Liver (tissue), 9 donors: ENCODE measurements around the gene RSPO4. TPM values are rescaled to one million over a fixed set of nuclear protein-coding genes. Genes with fewer than 3 reads are reported as not detected.

Source experiments
- DNase-seq: peaks from one replicate; pipeline ENCODE4 v3.0.0-alpha.2; 2017; ENCODE audit warnings: low spot score
- H3K27ac ChIP-seq, 2 donors: one replicate each; pipeline ENCODE4 v1.7.0; 2013; ENCODE audit warnings: inconsistent platforms in 2 of 2, low read length in 2 of 2, control low read depth in 1 of 2, low read depth in 1 of 2, mild to moderate bottlenecking in 1 of 2
- H3K27me3 ChIP-seq, 4 donors: one replicate each; pipeline versions ENCODE4 v1.6.1 to v1.7.0; 2013; ENCODE audit warnings: low read length in 3 of 4, inconsistent platforms in 1 of 4, mild to moderate bottlenecking in 1 of 4, moderate library complexity in 1 of 4; ENCODE audit not compliant: control insufficient read depth in 4 of 4, insufficient read depth in 4 of 4
- H3K36me3 ChIP-seq, 4 donors: one replicate each; pipeline versions ENCODE4 v1.6.1 to v1.7.0; 2013; ENCODE audit warnings: low read length in 3 of 4, mild to moderate bottlenecking in 3 of 4, low read depth in 1 of 4, moderate library complexity in 1 of 4; ENCODE audit not compliant: control insufficient read depth in 4 of 4, insufficient read depth in 3 of 4
- H3K4me1 ChIP-seq, 4 donors: one replicate each; pipeline versions ENCODE4 v1.6.1 to v1.7.0; 2013; ENCODE audit warnings: low read length in 3 of 4, mild to moderate bottlenecking in 3 of 4, moderate library complexity in 1 of 4; ENCODE audit not compliant: control insufficient read depth in 4 of 4, insufficient read depth in 4 of 4
- H3K4me3 ChIP-seq, 3 donors: one replicate each; pipeline versions ENCODE4 v1.6.1 to v1.7.0; 2013; ENCODE audit warnings: low read length in 3 of 3, control low read depth in 1 of 3, low read depth in 1 of 3, mild to moderate bottlenecking in 1 of 3
- H3K9ac ChIP-seq, 2 donors: one replicate each; pipeline ENCODE4 v1.7.0; 2013; ENCODE audit warnings: low read length in 2 of 2, mild to moderate bottlenecking in 2 of 2, moderate library complexity in 2 of 2, control low read depth in 1 of 2, low read depth in 1 of 2
- H3K9me3 ChIP-seq, 4 donors: one replicate each; pipeline versions ENCODE4 v1.6.1 to v1.7.0; 2013; ENCODE audit warnings: low read length in 3 of 4; ENCODE audit not compliant: control insufficient read depth in 4 of 4
- ATF3 ChIP-seq: IDR thresholded peaks from 2 replicates; pipeline ENCODE4 v1.6.1; 2016; ENCODE audit warnings: antibody characterized with exemption
- CTCF ChIP-seq: fragments of 150-350 bp; IDR thresholded peaks from 2 replicates; pipeline ENCODE4 v1.5.1; 2017; ENCODE audit warnings: improper control_type of control experiment, low read depth, low read length; ENCODE audit not compliant: missing input control
- EGR1 ChIP-seq, 2 donors: IDR thresholded peaks; 2 replicates each; pipeline ENCODE4 v1.6.1; 2016 to 2018; ENCODE audit warnings: antibody characterized with exemption in 2 of 2, low read depth in 2 of 2
- FOXA1 ChIP-seq: IDR thresholded peaks from 2 replicates; pipeline ENCODE4 v1.6.1; 2016; ENCODE audit warnings: antibody characterized with exemption
- FOXA2 ChIP-seq: IDR thresholded peaks from 2 replicates; pipeline ENCODE4 v1.6.1; 2016; ENCODE audit warnings: antibody characterized with exemption
- GABPA ChIP-seq, 2 donors: IDR thresholded peaks in 1 of 2; conservative IDR thresholded peaks in 1 of 2; 2 replicates each; pipeline ENCODE4 v1.6.1; 2016; ENCODE audit warnings: antibody characterized with exemption in 2 of 2, mild to moderate bottlenecking in 1 of 2, moderate library complexity in 1 of 2
- HNF4A ChIP-seq, 2 donors: conservative IDR thresholded peaks; 2 replicates each; pipeline ENCODE4 v1.6.1; 2016; ENCODE audit warnings: antibody characterized with exemption in 2 of 2, mild to moderate bottlenecking in 2 of 2
- HNF4G ChIP-seq: IDR thresholded peaks from 2 replicates; pipeline ENCODE4 v1.6.1; 2016; ENCODE audit warnings: antibody characterized with exemption
- JUND ChIP-seq, 2 donors: IDR thresholded peaks; 2 replicates each; pipeline ENCODE4 v1.6.1; 2016; ENCODE audit warnings: antibody characterized with exemption in 2 of 2
- MAX ChIP-seq: IDR thresholded peaks from 2 replicates; pipeline ENCODE4 v1.6.1; 2016; ENCODE audit warnings: antibody characterized with exemption
- NR2F2 ChIP-seq: IDR thresholded peaks from 2 replicates; pipeline ENCODE4 v1.6.1; 2016; ENCODE audit warnings: antibody characterized with exemption
- RAD21 ChIP-seq, 2 donors: IDR thresholded peaks; 2 replicates each; pipeline ENCODE4 v1.6.1; 2016; ENCODE audit warnings: antibody characterized with exemption in 2 of 2, mild to moderate bottlenecking in 2 of 2
- REST ChIP-seq: IDR thresholded peaks from 2 replicates; pipeline ENCODE4 v1.6.1; 2016; ENCODE audit warnings: antibody characterized with exemption, mild to moderate bottlenecking
- RXRA ChIP-seq, 2 donors: IDR thresholded peaks; 2 replicates each; pipeline ENCODE4 v1.6.1; 2017 to 2018; ENCODE audit warnings: antibody characterized with exemption in 2 of 2, mild to moderate bottlenecking in 1 of 2
- SP1 ChIP-seq: IDR thresholded peaks from 2 replicates; pipeline ENCODE4 v1.6.1; 2018; ENCODE audit warnings: antibody characterized with exemption, mild to moderate bottlenecking
- TAF1 ChIP-seq: conservative IDR thresholded peaks from 2 replicates; pipeline ENCODE4 v1.6.1; 2016; ENCODE audit warnings: antibody characterized with exemption, mild to moderate bottlenecking
- YY1 ChIP-seq: IDR thresholded peaks from 2 replicates; pipeline ENCODE4 v1.6.1; 2016; ENCODE audit warnings: antibody characterized with exemption, mild to moderate bottlenecking
- ZBTB33 ChIP-seq: IDR thresholded peaks from 2 replicates; pipeline ENCODE4 v1.6.1; 2016; ENCODE audit warnings: antibody characterized with exemption
- WGBS: extraction: QIAGEN DNeasy Blood & Tissue Kit; methylation state at CpG from one replicate; pipeline ENCODE4 v1.1.7; 2013; 5-methylcytosine and 5-hydroxymethylcytosine counted together
- polyA plus RNA-seq, 2 donors: library from polyadenylated mRNA; stranded (reverse) in 1 of 2; unstranded in 1 of 2; fragments of 200-250 nt in 1 of 2; fragments of >200 nt in 1 of 2; fragmentation: Nextera tagmentation in 1 of 2; extraction: Ambion mirVana in 1 of 2; gene quantifications; one replicate each; pipeline versions ENCODE4 v1.2.1 to v1.2.3, GENCODE V29; 2013 to 2015
- total RNA-seq, 2 donors: library from RNA; depleted of rRNA; stranded (reverse); fragments of >200 nt; gene quantifications; one replicate each; pipeline ENCODE4 v1.2.3, GENCODE V29; 2014
- donor health status: healthy.
- donor health status: healthy.
- donor health status: healthy.
- donor health status: healthy.
- donor health status: healthy.

Gene RSPO4
- total and polyA plus RNA-seq, 4 donors, result not detected

GRCh38 chr20:944774-945410 is 57.2 kb downstream of the RSPO4 start:
- Histone ChIP-seq H3K4me3 (no peak overlapping the region), H3K4me1 (no peaks in the 10 kb centered on the region), H3K9me3 (no peaks in the 10 kb centered on the region), H3K9ac (no peak overlapping the region), H3K27me3 (peaks cover 0 to 3% (median under 1%) of the 10 kb centered on the region in 4 donors), H3K36me3 (no peaks in the 10 kb centered on the region), H3K27ac (no peak overlapping the region)
- DNase-seq, result no peak
- no peak for TF ChIP-seq GABPA (IDR thresholded peaks at IDR 0.05 in 1 of 2, conservative IDR thresholded peaks at IDR 0.05 in 1 of 2)
- no peak for TF ChIP-seq RAD21 (IDR thresholded peaks at IDR 0.05)
- TF ChIP-seq CTCF, result no peak
- TF ChIP-seq MAX, result no peak
- no peak for TF ChIP-seq EGR1 (IDR thresholded peaks at IDR 0.05; ENCODE audit: low read depth in 2 of 2)
- TF ChIP-seq YY1, result no peak
- TF ChIP-seq HNF4A (conservative IDR thresholded peaks at IDR 0.05), result no peak
- TF ChIP-seq HNF4G, result no peak
- TF ChIP-seq JUND (IDR thresholded peaks at IDR 0.05), result no peak
- no peak for TF ChIP-seq REST
- TF ChIP-seq FOXA2, result no peak
- no peak for TF ChIP-seq FOXA1
- no peak for TF ChIP-seq NR2F2
- TF ChIP-seq SP1, result no peak
- TF ChIP-seq ZBTB33, result no peak
- no peak for TF ChIP-seq ATF3
- TF ChIP-seq TAF1, result no peak
- no peak for TF ChIP-seq RXRA (IDR thresholded peaks at IDR 0.05)
- 61% methylated on average over 13 of the region's 13 CpGs for WGBS
